H9 (cell line): Measurements from ENCODE around the gene AHNAK2. TPM values are rescaled to one million over a fixed set of nuclear protein-coding genes. Genes with fewer than 3 reads are reported as not detected.
A peak's percentile ranks its signal among the peaks of the same experiment; 100 is the strongest.

Source experiments
- DNase-seq: peaks from one replicate; pipeline ENCODE4 v3.0.0-alpha.2; 2017
- H2AFZ ChIP-seq: one replicate; pipeline ENCODE4 v1.6.1; 2013; ENCODE audit warnings: mild to moderate bottlenecking, low read length, control low read depth, moderate library complexity
- H2AK5ac ChIP-seq: 2 replicates; pipeline ENCODE4 v1.6.1; 2013; ENCODE audit warnings: low read length, control low read depth, mixed read lengths; ENCODE audit not compliant: insufficient read length
- H2BK120ac ChIP-seq: one replicate; pipeline ENCODE4 v1.6.1; 2013; ENCODE audit warnings: low read depth, mild to moderate bottlenecking, low read length, control low read depth, inconsistent platforms; ENCODE audit not compliant: poor library complexity, severe bottlenecking
- H2BK12ac ChIP-seq: 2 replicates; pipeline ENCODE4 v1.6.1; 2013; ENCODE audit warnings: low read length, control low read depth, mixed read lengths, low read depth; ENCODE audit not compliant: insufficient read length
- H2BK15ac ChIP-seq: 2 replicates; pipeline ENCODE4 v1.6.1; 2013; ENCODE audit warnings: low read depth, low read length, control low read depth
- H2BK20ac ChIP-seq: one replicate; pipeline ENCODE4 v1.6.1; 2013; ENCODE audit warnings: low read depth, mild to moderate bottlenecking, low read length, control low read depth, inconsistent platforms; ENCODE audit not compliant: poor library complexity, severe bottlenecking
- H2BK5ac ChIP-seq: 2 replicates; pipeline ENCODE4 v1.6.1; 2013; ENCODE audit warnings: low read length, control low read depth, mixed read lengths; ENCODE audit not compliant: insufficient read length
- H3K14ac ChIP-seq: 2 replicates; pipeline ENCODE4 v1.6.1; 2013; ENCODE audit warnings: low read length, control low read depth; ENCODE audit not compliant: insufficient read depth
- H3K18ac ChIP-seq: 2 replicates; pipeline ENCODE4 v1.6.1; 2013; ENCODE audit warnings: low read depth, mild to moderate bottlenecking, mixed read lengths, low read length, control low read depth; ENCODE audit not compliant: insufficient read length
- H3K23ac ChIP-seq: 2 replicates; pipeline ENCODE4 v1.6.1; 2013; ENCODE audit warnings: low read length, control low read depth, mixed read lengths, low read depth; ENCODE audit not compliant: insufficient read length
- H3K23me2 ChIP-seq: 2 replicates; pipeline ENCODE4 v1.6.1; 2013; ENCODE audit warnings: low read depth, mild to moderate bottlenecking, mixed read lengths, low read length, control low read depth; ENCODE audit not compliant: insufficient read length, poor library complexity, severe bottlenecking
- H3K27ac ChIP-seq: 2 replicates; pipeline ENCODE4 v1.5.1; 2013; ENCODE audit warnings: low read length, control low read depth, mixed read lengths, low read depth; ENCODE audit not compliant: insufficient read length
- H3K27me3 ChIP-seq: 2 replicates; pipeline ENCODE4 v1.6.1; 2013; ENCODE audit warnings: low read length, control low read depth, inconsistent platforms; ENCODE audit not compliant: insufficient read depth
- H3K4ac ChIP-seq: 2 replicates; pipeline ENCODE4 v1.6.1; 2013; ENCODE audit warnings: low read depth, mild to moderate bottlenecking, control low read depth, inconsistent platforms, low read length, moderate library complexity
- H3K4me1 ChIP-seq: 2 replicates; pipeline ENCODE4 v1.6.1; 2013; ENCODE audit warnings: low read length, control low read depth, inconsistent platforms; ENCODE audit not compliant: insufficient read depth
- H3K4me2 ChIP-seq: 2 replicates; pipeline ENCODE4 v1.6.1; 2013; ENCODE audit warnings: low read length, control low read depth, mixed read lengths; ENCODE audit not compliant: insufficient read length, insufficient read depth
- H3K56ac ChIP-seq: 2 replicates; pipeline ENCODE4 v1.6.1; 2013; ENCODE audit warnings: low read depth, mild to moderate bottlenecking, mixed read lengths, low read length, control low read depth; ENCODE audit not compliant: insufficient read length
- H3K79me1 ChIP-seq: 2 replicates; pipeline ENCODE4 v1.6.1; 2013; ENCODE audit warnings: low read depth, mild to moderate bottlenecking, moderate library complexity, low read length, control low read depth, inconsistent platforms; ENCODE audit not compliant: insufficient read depth, poor library complexity, severe bottlenecking
- H3K79me2 ChIP-seq: 2 replicates; pipeline ENCODE4 v1.6.1; 2013; ENCODE audit warnings: low read length, control low read depth, inconsistent platforms; ENCODE audit not compliant: insufficient read depth
- H3K9ac ChIP-seq: 2 replicates; pipeline ENCODE4 v1.6.1; 2013; ENCODE audit warnings: low read length, control low read depth, mixed read lengths; ENCODE audit not compliant: insufficient read length; ENCODE audit errors: extremely low read depth
- H3K9me3 ChIP-seq: one replicate; pipeline ENCODE4 v1.6.1; 2013; ENCODE audit warnings: low read depth, low read length, inconsistent platforms; ENCODE audit not compliant: control insufficient read depth
- H3T11ph ChIP-seq: one replicate; pipeline ENCODE4 v1.6.1; 2013; ENCODE audit warnings: mild to moderate bottlenecking, low read length, control low read depth, inconsistent platforms
- H4K20me1 ChIP-seq: one replicate; pipeline ENCODE4 v1.6.1; 2013; ENCODE audit not compliant: control insufficient read depth, insufficient read length, insufficient read depth
- H4K5ac ChIP-seq: 2 replicates; pipeline ENCODE4 v1.6.1; 2013; ENCODE audit warnings: low read depth, mild to moderate bottlenecking, mixed read lengths, low read length, control low read depth; ENCODE audit not compliant: insufficient read length
- H4K8ac ChIP-seq: replicated peaks from 2 replicates; pipeline ENCODE4 v1.6.1; 2013; ENCODE audit warnings: low read length, control low read depth, mixed read lengths, low read depth; ENCODE audit not compliant: insufficient read length
- H4K91ac ChIP-seq: 2 replicates; pipeline ENCODE4 v1.6.1; 2013; ENCODE audit warnings: low read depth, mild to moderate bottlenecking, moderate library complexity, mixed read lengths, low read length, control low read depth; ENCODE audit not compliant: insufficient read length
- H3K27ac Mint-ChIP-seq, 3 experiments: 2 replicates in 2 of 3; 3 replicates in 1 of 3; pipeline ENCODE4 v1.8.0; 2020 to 2021; ENCODE audit warnings: mixed read lengths in 3 of 3, mild to moderate bottlenecking in 1 of 3, moderate library complexity in 1 of 3
- H3K27me3 Mint-ChIP-seq: 2 replicates; pipeline ENCODE4 v1.8.0; 2021; ENCODE audit warnings: low read depth, mild to moderate bottlenecking, moderate library complexity, mixed read lengths
- H3K36me3 Mint-ChIP-seq, 3 experiments: 2 replicates in 2 of 3; 3 replicates in 1 of 3; pipeline ENCODE4 v1.8.0; 2020 to 2021; ENCODE audit warnings: low read depth in 3 of 3, mixed read lengths in 3 of 3; ENCODE audit not compliant: insufficient read depth in 1 of 3
- H3K4me1 Mint-ChIP-seq, 2 experiments: 2 replicates each; pipeline ENCODE4 v1.8.0; 2020; ENCODE audit warnings: mixed read lengths in 2 of 2
- H3K4me3 Mint-ChIP-seq, 2 experiments: 2 replicates in 1 of 2; 3 replicates in 1 of 2; pipeline ENCODE4 v1.8.0; 2020 to 2021; ENCODE audit warnings: mild to moderate bottlenecking in 2 of 2, mixed read lengths in 2 of 2, moderate library complexity in 1 of 2
- H3K9me3 Mint-ChIP-seq, 2 experiments: 2 replicates in 1 of 2; 3 replicates in 1 of 2; pipeline ENCODE4 v1.8.0; 2020; ENCODE audit warnings: mild to moderate bottlenecking in 2 of 2, mixed read lengths in 2 of 2, moderate library complexity in 1 of 2
- CTCF ChIP-seq: fragments of 200-600 bp; sonication (generic); conservative IDR thresholded peaks from 3 replicates; pipeline ENCODE4 v1.8.0; 2021; ENCODE audit warnings: antibody characterized with exemption, mild to moderate bottlenecking
- WGBS: extraction: QIAGEN DNeasy Blood & Tissue Kit; methylation state at CpG from one replicate; pipeline ENCODE4 v1.1.7; 2013; ENCODE audit warnings: missing lambda C conversion rate, low lambda C conversion rate, mixed read lengths; ENCODE audit not compliant: insufficient read length; ENCODE audit errors: extremely low coverage; 5-methylcytosine and 5-hydroxymethylcytosine counted together
- total RNA-seq: library from RNA; stranded (reverse); gene quantifications from 2 replicates; pipeline ENCODE4 v1.2.1, GENCODE V29; 2021

The AHNAK2 gene
- total RNA-seq, 1 experiment from 2014 or later = 2.8 TPM

GRCh38 chr14:105005929-105006830 lies 28.0 kb upstream of the AHNAK2 start:
- Histone ChIP-seq H3K4me2 (no peak overlapping the region), H4K8ac (no peak overlapping the region), H4K20me1 (no peaks in the 10 kb centered on the region), H3K23me2 (no peaks in the 10 kb centered on the region), H3K4ac (no peak overlapping the region), H3K4me1 (no peaks in the 10 kb centered on the region), H3K27me3 (no peaks in the 10 kb centered on the region), H3K27ac (no peak overlapping the region), H3K9ac (no peak overlapping the region), H3K79me1 (peaks cover 3% of the 10 kb centered on the region), H2BK120ac (no peak overlapping the region), H2AFZ (no peak overlapping the region), H3K9me3 (no peaks in the 10 kb centered on the region), H3K79me2 (no peaks in the 10 kb centered on the region), H3K14ac (no peak overlapping the region; the same call in 1 of the 2 replicates), H4K5ac (no peak overlapping the region), H4K91ac (no peak overlapping the region), H3K23ac (no peak overlapping the region), H2BK12ac (no peak overlapping the region), H3K56ac (no peak overlapping the region), H3K18ac (no peak overlapping the region), H2BK15ac (no peak overlapping the region), H2AK5ac (no peak overlapping the region), H2BK5ac (no peak overlapping the region), H2BK20ac (no peak overlapping the region), H3T11ph (no peak overlapping the region)
- Mint-ChIP-seq H3K4me3 (no peak overlapping the region), H3K4me1 (no peaks in the 10 kb centered on the region), H3K27me3 (no peaks in the 10 kb centered on the region), H3K27ac (peak overlapping the region in 2 of 3 experiments; percentile 79 to 90; a peak in 2 of 7 replicates), H3K36me3 (peaks cover 10 to 38% (median 27%) of the 10 kb centered on the region in 3 experiments; a peak in 6 of 7 replicates), H3K9me3 (no peaks in the 10 kb centered on the region)
- TF ChIP-seq CTCF = no peak
- DNase-seq = no peak
- no CpG with 5 or more reads among the region's 21 CpGs for WGBS
